ENCODE results near the gene DTX2.
"Not testable (repeated sequence)": the region's sequence is repeated elsewhere in the genome, so short reads cannot be mapped to it uniquely, and the experiment has no call there.

Gene DTX2

GRCh38 chr7:76445577-76446008 lies 15.9 kb upstream of the DTX2 start:
- DNase-seq: not testable (repeated sequence)

GRCh38 chr7:76457017-76457416 lies 4.5 kb upstream of the DTX2 start:
- DNase-seq: not testable (repeated sequence)

DNA sequence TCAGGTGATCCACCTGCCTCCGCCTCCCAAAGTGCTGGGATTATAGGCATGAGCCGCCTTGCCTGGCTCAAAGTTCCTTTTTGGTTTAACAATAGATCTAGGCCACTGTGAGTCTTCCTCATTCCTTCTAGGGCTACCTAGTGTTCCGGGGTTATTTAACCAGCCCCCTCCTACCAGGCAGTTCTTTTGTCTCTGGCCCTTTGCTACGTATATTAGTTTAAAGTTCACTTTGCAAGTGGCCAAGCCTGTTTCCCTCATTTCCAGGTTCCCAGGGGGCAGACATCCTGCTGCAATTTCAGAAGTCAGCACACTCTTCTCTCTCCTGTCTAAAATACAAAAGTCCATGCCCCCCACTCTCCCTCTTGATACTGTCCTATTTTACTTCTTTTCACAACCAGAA lies 3.0 kb upstream of the DTX2 start:
- not testable (repeated sequence) for DNase-seq

- DNase-seq: not testable (repeated sequence)
These were observed 742 bp upstream of the DTX2 start for GRCh38 chr7:76460767-76461166.

DNA sequence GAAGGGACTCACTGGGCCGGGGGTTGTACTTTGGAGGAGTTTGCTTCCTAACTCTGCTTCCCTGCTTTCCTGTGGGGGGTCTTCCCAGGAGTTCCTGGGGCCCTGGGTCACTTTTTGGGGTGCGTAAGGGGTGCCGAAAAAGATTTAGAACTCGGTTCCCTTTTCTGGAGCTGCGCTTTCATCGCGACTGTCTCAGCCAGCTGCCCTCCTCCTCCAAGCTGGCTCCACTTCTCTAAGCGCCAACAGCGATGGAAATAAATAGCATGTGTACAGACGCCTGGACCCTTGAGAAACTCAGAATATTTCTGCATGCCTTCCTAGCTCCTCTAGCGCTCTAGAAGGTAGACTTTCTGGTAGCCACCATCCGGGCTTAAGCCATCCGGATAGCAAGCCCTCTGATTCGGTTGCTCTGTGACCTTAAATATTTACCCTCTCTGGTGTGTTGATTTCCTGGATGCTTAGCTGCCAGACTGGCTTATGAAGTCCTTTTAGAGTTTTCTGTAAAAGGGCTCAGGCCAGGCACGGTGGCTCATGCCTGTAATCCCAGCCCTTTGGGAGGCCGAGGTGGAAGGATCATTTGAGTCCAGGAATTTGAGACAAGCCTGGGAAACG lies 868 bp downstream of the DTX2 start:
- DNase-seq: not testable (repeated sequence)

GRCh38 chr7:76464959-76465358 lies 3.5 kb downstream of the DTX2 start:
- DNase-seq: not testable (repeated sequence)

DNA sequence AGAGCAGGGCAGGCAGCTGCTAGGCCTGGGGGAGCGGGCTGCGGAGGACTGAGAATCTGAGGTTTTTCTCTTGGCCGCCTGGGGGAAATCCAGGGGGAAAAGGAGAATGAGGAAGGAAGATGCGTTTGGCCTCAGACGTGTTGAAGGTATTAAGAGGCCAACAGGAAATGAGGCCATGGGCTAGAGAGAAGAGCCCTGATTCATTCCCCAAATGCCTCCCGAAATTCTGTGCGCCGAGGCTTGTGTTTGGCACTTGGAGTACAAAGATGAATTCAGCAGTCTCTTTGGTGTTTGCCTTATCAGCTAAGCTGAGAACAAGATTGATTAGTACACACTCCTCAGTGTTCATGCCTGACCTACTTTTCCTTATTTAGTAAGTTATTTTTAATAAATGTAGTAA lies 4.4 kb downstream of the DTX2 start:
- not testable (repeated sequence) for DNase-seq

GRCh38 chr7:76467743-76468404 lies 6.4 kb downstream of the DTX2 start:
- not testable (repeated sequence) for DNase-seq

GRCh38 chr7:76471556-76472221 lies 10.2 kb downstream of the DTX2 start:
- DNase-seq: not testable (repeated sequence)

- DNase-seq: not testable (repeated sequence)
These were observed 11.6 kb downstream of the DTX2 start for GRCh38 chr7:76473097-76473496.

DNA sequence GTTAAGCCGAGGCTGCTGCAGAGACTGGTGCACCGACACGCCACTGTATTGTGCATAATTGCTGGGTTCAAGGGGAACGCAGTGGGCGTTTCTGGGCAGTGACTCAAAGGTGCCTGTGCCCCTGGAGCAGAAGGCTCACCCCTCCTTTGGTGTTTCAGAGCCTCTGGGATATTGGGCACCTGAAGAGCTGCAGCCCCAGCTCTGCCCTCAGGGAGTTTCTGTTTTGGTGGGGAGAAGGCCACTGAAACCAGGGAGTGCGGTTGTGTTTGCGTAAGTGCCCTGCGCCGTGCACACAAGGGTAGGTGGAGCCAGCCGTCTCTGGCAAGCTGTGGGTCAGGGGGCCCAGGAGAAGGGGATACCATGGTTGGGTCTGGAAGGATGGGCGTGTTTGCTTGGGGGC lies 14.8 kb downstream of the DTX2 start:
- not testable (repeated sequence) for DNase-seq

DNA sequence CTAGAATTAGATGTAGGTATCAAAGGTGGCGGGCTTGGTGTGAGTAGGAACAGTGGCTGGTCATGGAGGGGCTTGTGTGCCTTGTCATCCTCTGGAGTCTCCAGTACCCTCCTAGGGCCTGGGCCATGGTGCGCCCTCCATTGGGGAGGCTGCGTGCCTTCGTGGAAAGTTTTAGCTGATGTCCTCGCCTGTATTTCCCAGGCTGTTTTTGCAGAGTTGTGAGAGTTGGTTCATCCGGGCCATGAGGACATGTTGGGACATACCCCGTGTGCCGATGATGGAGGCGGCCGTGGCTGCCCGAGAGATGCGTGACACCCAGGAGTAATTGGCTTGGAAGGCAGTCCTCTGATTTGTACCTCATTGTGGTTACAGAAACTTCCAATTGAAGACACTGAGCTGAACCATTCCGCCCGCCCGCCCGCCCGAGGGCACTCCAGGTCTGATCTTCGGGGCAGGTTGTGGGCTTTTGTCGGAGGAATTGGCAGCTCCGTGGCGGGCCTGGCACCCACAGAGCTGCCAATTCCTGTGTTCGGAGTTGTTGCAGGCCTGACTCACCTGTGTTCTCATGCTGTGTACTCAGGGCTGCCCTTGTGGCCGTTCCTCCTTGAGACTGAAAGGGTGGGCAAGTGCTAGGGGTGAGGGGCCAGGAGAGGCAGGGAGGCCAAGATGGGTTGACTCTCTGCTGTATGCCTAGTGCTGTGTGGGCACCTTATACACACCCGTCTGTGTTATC lies 15.4 kb downstream of the DTX2 start:
- DNase-seq: not testable (repeated sequence)

DNA sequence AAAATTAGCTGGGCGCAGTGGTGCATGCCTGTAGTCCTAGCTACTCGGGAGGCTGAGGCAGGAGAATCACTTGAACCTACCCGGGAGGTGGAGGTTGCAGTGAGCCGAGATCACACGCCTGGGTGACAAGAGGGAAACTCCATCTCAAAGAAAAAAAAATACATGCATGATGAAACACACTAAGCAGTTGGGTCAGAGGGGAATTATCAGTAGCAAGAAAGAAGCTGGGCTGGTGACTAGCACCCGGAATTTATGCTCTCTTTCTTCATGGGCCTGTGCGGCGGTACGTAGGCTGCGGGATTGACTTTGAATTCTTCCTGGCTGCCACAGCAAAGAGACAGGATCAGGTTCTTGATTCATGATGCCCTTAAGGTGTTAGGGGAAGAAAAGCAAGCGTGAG lies 18.1 kb downstream of the DTX2 start:
- DNase-seq: not testable (repeated sequence)

GRCh38 chr7:76480403-76481253 lies 19.1 kb downstream of the DTX2 start:
- not testable (repeated sequence) for DNase-seq

- DNase-seq: not testable (repeated sequence)
These were observed 21.2 kb downstream of the DTX2 start for GRCh38 chr7:76482660-76483059.

DNA sequence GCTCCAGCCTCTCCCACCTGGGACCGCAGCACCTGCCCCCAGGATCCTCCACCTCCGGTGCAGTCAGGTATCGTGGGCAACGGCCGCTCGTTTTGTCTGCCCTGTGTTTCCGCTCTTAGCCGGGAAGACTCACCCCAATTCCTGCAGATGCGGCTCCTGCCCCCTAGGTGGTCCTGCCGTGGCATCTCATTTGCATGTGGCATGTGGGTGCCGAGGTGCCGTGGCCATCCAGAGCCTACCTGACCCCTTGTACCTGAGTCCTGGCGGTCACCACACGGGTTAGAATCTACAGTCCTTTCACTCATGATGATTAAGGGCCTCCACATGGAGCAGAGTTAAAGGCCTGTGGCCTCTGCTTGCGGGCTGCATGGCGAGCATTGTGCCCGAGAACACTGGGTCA lies 21.6 kb downstream of the DTX2 start:
- DNase-seq: not testable (repeated sequence)

GRCh38 chr7:76484456-76484855 lies 22.9 kb downstream of the DTX2 start:
- not testable (repeated sequence) for DNase-seq

DNA sequence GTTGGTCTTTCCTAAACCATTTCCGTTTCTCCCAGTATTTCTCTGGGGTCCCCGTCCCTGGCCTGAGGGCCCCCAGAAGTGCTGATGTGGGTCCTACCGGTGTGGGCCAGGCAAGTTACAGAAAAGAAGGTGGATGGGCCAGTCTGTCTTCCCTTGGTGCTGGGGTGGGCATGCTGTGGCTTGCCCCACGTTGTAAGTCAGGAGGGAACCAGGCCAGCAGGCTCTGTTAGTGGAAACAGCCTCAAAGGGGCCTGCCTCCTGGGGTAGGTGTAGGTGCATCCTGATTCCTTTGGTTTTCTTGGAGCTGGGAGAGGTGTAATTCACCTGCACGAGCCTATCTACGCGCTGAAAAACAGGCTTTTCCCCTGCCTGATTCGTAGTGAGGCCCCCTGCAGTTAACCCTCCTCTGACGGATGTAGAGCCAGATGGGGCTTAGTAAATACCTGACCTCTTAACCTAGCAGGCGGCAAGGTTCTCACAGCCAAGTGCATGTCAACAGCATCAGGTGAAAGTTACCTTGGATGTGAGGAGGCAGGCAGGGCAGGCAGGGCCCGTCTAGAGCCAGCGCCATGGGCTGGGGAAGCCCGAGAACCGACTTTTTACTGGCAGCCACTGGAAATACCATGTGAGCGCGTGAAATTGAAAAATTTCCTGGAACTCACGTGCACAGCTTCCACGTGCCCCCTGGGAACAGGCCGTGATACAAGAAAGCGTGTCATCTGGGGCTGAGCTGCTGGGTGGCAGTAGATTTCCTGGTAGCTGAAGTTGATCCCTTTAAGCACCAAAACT lies 24.5 kb downstream of the DTX2 start:
- DNase-seq: not testable (repeated sequence)

- not testable (repeated sequence) for DNase-seq
These were observed 25.1 kb downstream of the DTX2 start for GRCh38 chr7:76486618-76487017.

DNA sequence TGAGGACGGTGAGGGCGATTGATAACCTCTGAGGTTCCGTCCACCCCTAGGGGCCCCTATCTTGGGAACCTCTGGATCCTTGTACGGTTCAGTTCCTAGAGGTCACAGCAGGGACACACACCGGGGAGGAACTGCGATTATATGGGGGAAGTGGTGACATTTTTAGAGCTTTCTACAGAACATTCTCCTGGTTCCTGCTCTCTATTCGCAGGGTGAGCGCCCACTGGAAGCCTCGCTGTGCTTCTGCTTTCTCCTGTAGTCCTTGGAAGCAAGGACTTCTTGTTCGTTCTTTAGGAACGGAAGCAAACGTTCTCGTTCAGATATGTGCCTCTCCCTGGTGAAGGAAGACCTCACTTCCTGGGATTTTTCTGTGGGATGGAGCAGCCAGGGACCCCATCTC lies 26.5 kb downstream of the DTX2 start:
- DNase-seq: not testable (repeated sequence)

DNA sequence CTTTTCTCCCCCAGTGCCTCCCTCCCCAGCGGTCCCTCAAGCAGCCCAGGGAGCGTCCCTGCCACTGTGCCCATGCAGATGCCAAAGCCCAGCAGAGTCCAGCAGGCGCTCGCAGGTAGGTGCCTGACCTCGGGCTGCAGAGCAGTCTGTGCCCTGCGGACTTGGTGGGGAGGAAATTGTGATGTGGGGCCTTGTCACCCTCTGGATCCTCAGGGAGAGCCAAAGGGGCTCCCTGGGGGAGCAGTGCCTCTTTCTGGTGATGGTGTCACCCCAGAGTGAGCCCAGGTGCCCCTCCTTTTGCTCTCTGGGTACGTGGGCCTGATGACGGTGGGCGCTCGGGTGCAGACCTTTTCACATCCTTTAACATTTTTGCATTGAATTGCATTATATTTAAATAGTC lies 30.6 kb downstream of the DTX2 start:
- not testable (repeated sequence) for DNase-seq

All from NCI-H2107 (cell line).